Measurements from ENCODE around the gene PHF2. TPM values are rescaled to one million over a fixed set of nuclear protein-coding genes. Genes with fewer than 3 reads are reported as not detected.

Gene PHF2
- total RNA-seq, 4 donors from 2014 or later = 21.1 to 38.2 (median 21.3) TPM

- TF ChIP-seq POLR2AphosphoS5 (IDR thresholded peaks at IDR 0.05) (no peak), EP300 (IDR thresholded peaks at IDR 0.05; ENCODE audit: low read depth) (no peak), POLR2A (IDR thresholded peaks at IDR 0.05) (no peak)
- TF ChIP-seq, protein P1, sequence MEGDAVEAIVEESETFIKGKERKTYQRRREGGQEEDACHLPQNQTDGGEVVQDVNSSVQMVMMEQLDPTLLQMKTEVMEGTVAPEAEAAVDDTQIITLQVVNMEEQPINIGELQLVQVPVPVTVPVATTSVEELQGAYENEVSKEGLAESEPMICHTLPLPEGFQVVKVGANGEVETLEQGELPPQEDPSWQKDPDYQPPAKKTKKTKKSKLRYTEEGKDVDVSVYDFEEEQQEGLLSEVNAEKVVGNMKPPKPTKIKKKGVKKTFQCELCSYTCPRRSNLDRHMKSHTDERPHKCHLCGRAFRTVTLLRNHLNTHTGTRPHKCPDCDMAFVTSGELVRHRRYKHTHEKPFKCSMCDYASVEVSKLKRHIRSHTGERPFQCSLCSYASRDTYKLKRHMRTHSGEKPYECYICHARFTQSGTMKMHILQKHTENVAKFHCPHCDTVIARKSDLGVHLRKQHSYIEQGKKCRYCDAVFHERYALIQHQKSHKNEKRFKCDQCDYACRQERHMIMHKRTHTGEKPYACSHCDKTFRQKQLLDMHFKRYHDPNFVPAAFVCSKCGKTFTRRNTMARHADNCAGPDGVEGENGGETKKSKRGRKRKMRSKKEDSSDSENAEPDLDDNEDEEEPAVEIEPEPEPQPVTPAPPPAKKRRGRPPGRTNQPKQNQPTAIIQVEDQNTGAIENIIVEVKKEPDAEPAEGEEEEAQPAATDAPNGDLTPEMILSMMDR (IDR thresholded peaks at IDR 0.05) = peak in 1 of 5 experiments; percentile 9
- H3K27ac ChIP-seq = peak overlapping the region; percentile 60 to 71 (median 67)
- WGBS, 2 donors (ENCODE audit: low coverage in 1 of 2) = 64% methylated on average over 2 of the region's 2 CpGs; no CpG with 5 or more reads in 1 of the 2 donors
- intact Hi-C loops (cut with DNase I; ENCODE audit: low total_unique reads) = no loop called here
- H3K4me1 ChIP-seq = peaks cover 18 to 53% (median 25%) of the 10 kb centered on the region in 4 donors
- H3K9me3 ChIP-seq = no peaks in the 10 kb centered on the region
- no peak overlapping the region for H3K4me3 ChIP-seq
- no peak for DNase-seq
- in situ Hi-C loops (cut with MboI; ENCODE audit: low pct_ligation_motif_present in 1 of 4, low pct_unique_long_range_greater_than_20kb in 1 of 4, low sequenced_read_pairs in 3 of 4) = no loop called here
- H3K27me3 ChIP-seq = no peaks in the 10 kb centered on the region
- no peaks in the 10 kb centered on the region for H3K36me3 ChIP-seq
Observed at GRCh38 chr9:93593144-93593658, 16.8 kb downstream of the PHF2 start.

GRCh38 chr9:93594041-93594756 is 17.8 kb downstream of the PHF2 start:
- H3K9me3 ChIP-seq = no peaks in the 10 kb centered on the region
- peaks cover 17 to 52% (median 29%) of the 10 kb centered on the region in 4 donors for H3K4me1 ChIP-seq
- H3K36me3 ChIP-seq = no peaks in the 10 kb centered on the region
- DNase-seq = peak; percentile 90
- H3K4me3 ChIP-seq = no peak overlapping the region
- WGBS, 2 donors (ENCODE audit: low coverage in 1 of 2) = 54% methylated on average over 9 of the region's 9 CpGs; no CpG with 5 or more reads in 1 of the 2 donors
- intact Hi-C loops (cut with DNase I; ENCODE audit: low total_unique reads) (no loop called here), in situ Hi-C loops (cut with MboI; ENCODE audit: low pct_ligation_motif_present in 1 of 4, low pct_unique_long_range_greater_than_20kb in 1 of 4, low sequenced_read_pairs in 3 of 4) (no loop called here)
- no peaks in the 10 kb centered on the region for H3K27me3 ChIP-seq
- TF ChIP-seq, protein P1 (IDR thresholded peaks at IDR 0.05) = no peak
- TF ChIP-seq POLR2AphosphoS5 (IDR thresholded peaks at IDR 0.05) (peak in 1 of 3 donors; percentile 20), POLR2A (IDR thresholded peaks at IDR 0.05) (peak; percentile 31), EP300 (IDR thresholded peaks at IDR 0.05; ENCODE audit: low read depth) (peak; percentile 87)
- peak overlapping the region; percentile 60 to 71 (median 67) for H3K27ac ChIP-seq

DNA sequence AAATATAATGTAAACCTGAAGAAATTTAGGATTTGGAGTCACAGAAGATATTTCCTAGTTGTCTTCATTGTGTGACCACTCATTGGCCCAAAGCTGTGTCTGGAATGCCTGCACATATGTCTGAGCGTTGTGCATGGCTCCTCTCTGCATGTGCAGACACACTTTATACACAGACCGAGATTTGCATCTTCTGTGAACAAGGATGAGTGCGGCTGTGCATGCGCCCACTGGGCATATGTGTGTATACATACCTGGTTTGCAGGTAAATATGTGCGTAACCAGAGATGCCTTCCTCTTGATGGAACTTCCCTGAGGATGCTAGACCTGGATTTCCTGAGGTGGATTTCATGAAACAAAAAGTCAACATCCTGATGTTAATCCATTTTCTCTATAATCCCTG is 19.1 kb downstream of the PHF2 start:
- no peaks in the 10 kb centered on the region for H3K27me3 ChIP-seq
- no peaks in the 10 kb centered on the region for H3K36me3 ChIP-seq
- TF ChIP-seq POLR2AphosphoS5 (IDR thresholded peaks at IDR 0.05) (no peak), POLR2A (IDR thresholded peaks at IDR 0.05) (no peak), EP300 (IDR thresholded peaks at IDR 0.05; ENCODE audit: low read depth) (no peak)
- TF ChIP-seq, protein P1 (IDR thresholded peaks at IDR 0.05) = no peak
- no peak overlapping the region for H3K27ac ChIP-seq
- H3K4me1 ChIP-seq = peaks cover 16 to 49% (median 39%) of the 10 kb centered on the region in 4 donors
- intact Hi-C loops (cut with DNase I; ENCODE audit: low total_unique reads) = no loop called here
- no peak for DNase-seq
- H3K4me3 ChIP-seq = no peak overlapping the region
- 98% methylated on average over 5 of the region's 5 CpGs; no CpG with 5 or more reads in 1 of the 2 donors for WGBS, 2 donors (ENCODE audit: low coverage in 1 of 2)
- H3K9me3 ChIP-seq = no peaks in the 10 kb centered on the region
- in situ Hi-C loops (cut with MboI; ENCODE audit: low pct_ligation_motif_present in 1 of 4, low pct_unique_long_range_greater_than_20kb in 1 of 4, low sequenced_read_pairs in 3 of 4) = no loop called here

- peaks cover 21 to 54% (median 44%) of the 10 kb centered on the region in 4 donors for H3K4me1 ChIP-seq
- no peak for DNase-seq
- H3K27ac ChIP-seq = no peak overlapping the region
- no peak overlapping the region for H3K4me3 ChIP-seq
- no peaks in the 10 kb centered on the region for H3K9me3 ChIP-seq
- TF ChIP-seq POLR2AphosphoS5 (IDR thresholded peaks at IDR 0.05) (no peak), POLR2A (IDR thresholded peaks at IDR 0.05) (no peak), EP300 (IDR thresholded peaks at IDR 0.05; ENCODE audit: low read depth) (no peak)
- TF ChIP-seq, protein P1 (IDR thresholded peaks at IDR 0.05) = no peak
- H3K36me3 ChIP-seq = no peaks in the 10 kb centered on the region
- in situ Hi-C loops (cut with MboI; ENCODE audit: low pct_ligation_motif_present in 1 of 4, low pct_unique_long_range_greater_than_20kb in 1 of 4, low sequenced_read_pairs in 3 of 4) = no loop called here
- 74% methylated on average over 5 of the region's 5 CpGs; no CpG with 5 or more reads in 1 of the 2 donors for WGBS, 2 donors (ENCODE audit: low coverage in 1 of 2)
- no peaks in the 10 kb centered on the region for H3K27me3 ChIP-seq
- intact Hi-C loops (cut with DNase I; ENCODE audit: low total_unique reads) = no loop called here
Observed at GRCh38 chr9:93595861-93596365, 19.5 kb downstream of the PHF2 start.
